PC-9 (cell line): ENCODE data around the gene INTS7.

Experiments used
- CTCF ChIP-seq: fragments of 200-600 bp; sonication (generic); conservative IDR thresholded peaks from 2 replicates; pipeline ENCODE4 v1.6.1; 2017; ENCODE audit warnings: mixed run types, antibody characterized with exemption, mild to moderate bottlenecking, moderate library complexity
- EZH2 ChIP-seq: fragments of 200-600 bp; sonication (generic); IDR thresholded peaks from 2 replicates; pipeline ENCODE4 v1.8.0; 2017; ENCODE audit warnings: antibody characterized with exemption, low read depth

- no peak for TF ChIP-seq EZH2
- TF ChIP-seq CTCF, result no peak
Observed at GRCh38 chr1:211895126-211895759, 140.1 kb downstream of the INTS7 start.
